ENCODE measurements around the gene ALB. TPM values are rescaled to one million over a fixed set of nuclear protein-coding genes. Genes with fewer than 3 reads are reported as not detected.

Gene ALB
- polyA plus RNA-seq, 4 donors = 1.4 to 1,495 (median 3.2) TPM

DNA sequence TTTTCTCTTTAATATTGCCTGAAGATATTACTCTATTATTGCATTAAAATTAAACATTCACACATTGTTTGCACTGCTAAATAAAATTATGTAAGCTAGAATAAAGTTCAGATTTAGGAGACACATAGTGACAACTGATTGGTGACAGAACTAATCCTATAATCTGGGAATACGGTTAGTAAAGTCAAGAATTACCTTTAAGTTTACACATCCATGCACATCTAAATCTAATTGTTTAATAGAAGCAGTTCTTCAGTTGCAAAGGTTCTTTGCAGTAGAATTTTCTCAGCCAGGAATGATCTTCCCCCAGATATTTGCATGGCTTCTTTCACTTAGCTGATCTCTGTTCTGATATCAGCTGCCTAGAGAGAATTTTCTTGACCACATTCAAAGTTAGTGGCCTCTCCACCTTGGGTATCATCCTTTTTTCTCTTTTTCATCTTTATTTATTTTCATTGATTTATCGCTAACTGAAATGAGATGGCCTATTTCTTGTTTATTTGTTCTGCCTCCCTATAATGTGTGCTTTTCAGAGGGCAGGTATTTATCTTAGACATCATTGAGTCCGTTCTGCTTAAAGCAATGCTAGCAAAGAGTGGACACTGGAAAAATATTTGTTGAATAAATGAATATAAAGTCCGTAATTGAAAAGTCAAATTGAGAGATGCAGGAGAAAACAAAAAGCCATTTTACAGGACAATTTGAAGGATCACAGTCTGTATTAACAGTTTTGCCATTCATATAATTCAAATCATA is 44.5 kb downstream of the ALB start:
- DNase-seq (ENCODE audit: low read depth in 4 of 4, low spot score in 2 of 4) = no peak

DNA sequence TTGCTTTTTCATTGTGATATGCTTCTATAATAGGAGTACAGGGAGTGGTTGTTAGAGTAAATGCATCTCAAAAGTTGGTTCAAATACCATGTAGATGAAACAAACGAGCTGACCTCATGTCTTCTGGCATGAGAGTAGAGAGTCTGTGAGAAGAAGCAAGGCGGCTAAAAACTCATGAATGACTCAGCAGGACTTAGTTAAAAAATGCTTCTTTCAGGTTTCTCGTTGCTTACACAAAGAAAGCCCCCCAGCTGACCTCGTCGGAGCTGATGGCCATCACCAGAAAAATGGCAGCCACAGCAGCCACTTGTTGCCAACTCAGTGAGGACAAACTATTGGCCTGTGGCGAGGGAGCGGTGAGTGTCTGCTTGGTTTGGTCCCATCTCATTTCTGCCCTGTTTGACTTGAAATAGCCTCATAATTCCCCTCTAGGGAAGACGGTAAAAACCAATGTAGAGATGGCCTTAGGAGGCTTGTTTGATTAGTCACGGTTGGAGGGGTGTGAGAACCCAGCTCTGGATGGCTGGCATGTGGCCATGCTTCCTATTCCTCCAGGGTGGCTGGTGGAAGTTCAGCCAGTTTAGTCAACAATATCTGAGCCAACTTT is 46.4 kb downstream of the ALB start:
- DNase-seq (ENCODE audit: low read depth in 4 of 4, low spot score in 2 of 4) = no peak

DNA sequence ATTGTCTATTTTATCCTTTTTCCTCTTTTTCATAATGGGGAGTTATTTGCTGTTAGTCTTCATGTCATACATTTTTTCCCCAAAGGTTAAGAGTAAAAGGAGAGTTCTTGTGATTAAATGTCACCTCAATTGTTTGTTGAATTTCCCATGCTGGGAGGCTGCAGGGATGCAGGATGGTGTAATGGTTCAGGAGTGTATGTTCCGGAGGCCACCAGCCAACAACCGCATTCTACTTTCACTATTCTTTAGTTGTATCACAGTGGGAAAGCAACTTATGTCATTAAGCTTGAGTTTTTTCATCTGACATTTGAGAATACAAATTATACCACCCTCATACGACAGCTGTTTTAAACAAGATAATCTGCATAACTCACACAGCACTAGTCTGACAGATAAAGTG is 47.3 kb downstream of the ALB start:
- no peak for DNase-seq (ENCODE audit: low read depth in 4 of 4, low spot score in 2 of 4)

DNA sequence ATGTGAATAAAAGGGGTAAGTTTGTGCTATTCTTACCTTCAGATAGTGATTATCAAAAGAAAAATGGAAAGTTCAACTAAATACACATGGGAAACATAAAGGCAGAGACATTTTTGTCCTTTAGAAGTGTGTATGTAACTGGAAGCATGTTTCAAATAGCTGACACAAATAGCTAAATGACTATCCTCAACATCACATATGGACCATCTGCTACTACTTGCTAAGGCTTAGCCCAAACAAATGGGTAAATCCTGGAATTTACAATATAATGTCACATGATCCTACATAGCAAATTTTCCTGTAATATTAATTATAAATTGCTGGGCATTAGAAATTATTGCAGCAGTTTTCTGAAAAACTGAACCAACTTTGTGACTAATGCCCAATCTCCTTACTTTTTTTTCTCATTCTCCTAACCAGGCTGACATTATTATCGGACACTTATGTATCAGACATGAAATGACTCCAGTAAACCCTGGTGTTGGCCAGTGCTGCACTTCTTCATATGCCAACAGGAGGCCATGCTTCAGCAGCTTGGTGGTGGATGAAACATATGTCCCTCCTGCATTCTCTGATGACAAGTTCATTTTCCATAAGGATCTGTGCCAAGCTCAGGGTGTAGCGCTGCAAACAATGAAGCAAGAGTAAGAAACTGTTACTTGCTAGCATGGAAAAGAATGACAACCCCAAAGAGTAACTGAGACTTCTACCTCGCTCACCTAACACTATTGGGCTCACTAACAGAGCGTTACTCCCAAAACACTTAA is 48.1 kb downstream of the ALB start:
- DNase-seq (ENCODE audit: low read depth in 4 of 4, low spot score in 2 of 4) = no peak

DNA sequence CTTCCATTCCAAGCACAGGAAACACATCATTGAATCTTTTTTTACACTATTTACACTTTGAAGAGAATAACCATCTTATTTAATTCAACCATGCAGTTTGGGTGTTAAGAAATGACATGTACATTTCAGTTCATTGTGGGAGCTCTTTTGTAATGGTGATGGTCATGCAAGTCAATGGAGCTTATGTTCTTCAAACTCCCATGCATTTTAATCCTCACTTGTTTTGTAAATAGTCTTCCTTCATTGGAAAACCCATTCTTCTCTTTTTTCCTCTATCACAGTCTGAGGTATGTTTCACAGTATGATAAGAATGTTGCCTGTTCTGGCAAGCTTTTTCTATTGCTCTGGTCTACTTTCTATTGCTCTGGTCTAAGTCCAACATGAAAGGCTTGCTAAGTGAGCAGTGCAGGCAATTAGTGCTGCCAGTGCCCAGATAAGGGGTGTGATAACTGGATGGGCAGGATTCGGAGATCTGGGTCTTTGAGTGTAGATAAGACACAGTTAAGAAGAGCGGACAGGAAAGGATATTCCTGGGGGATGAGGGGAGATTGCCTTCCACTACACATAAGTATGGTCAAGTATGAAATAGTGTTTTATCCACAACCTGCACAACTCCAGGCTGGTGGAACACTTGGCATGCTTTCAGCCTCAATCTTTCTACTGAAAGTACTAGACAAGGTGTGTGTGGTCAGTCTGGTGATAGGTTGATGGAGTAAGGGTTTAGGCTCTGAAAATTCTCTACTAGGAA is 49.0 kb downstream of the ALB start:
- DNase-seq (ENCODE audit: low read depth in 4 of 4, low spot score in 2 of 4) = no peak

DNA sequence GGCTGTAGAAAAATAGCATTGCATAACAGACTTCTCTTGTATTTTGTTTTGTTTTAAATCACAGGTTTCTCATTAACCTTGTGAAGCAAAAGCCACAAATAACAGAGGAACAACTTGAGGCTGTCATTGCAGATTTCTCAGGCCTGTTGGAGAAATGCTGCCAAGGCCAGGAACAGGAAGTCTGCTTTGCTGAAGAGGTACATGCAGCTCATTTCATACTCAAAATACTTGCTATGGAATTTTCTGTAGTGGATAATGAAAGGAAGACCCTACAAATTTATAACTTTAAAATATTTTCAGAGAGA is 49.6 kb downstream of the ALB start:
- no peak for DNase-seq (ENCODE audit: low read depth in 4 of 4, low spot score in 2 of 4)

DNA sequence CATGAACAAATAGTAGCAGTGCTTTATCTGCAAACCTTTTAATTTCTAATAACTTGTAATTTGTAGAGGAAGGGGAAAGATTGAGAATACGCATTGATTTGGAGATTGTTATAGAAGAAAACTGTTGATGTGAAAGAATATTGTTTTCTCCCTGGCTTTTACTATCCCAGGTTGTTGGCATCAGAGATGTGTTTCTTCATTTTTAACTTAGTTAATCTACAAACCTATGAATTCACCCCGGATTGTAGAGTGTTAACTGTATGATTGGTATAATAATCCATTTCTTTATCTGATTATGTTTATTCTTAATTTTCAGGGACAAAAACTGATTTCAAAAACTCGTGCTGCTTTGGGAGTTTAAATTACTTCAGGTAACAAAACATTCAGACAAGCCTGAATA is 50.8 kb downstream of the ALB start:
- no peak for DNase-seq (ENCODE audit: low read depth in 4 of 4, low spot score in 2 of 4)

DNA sequence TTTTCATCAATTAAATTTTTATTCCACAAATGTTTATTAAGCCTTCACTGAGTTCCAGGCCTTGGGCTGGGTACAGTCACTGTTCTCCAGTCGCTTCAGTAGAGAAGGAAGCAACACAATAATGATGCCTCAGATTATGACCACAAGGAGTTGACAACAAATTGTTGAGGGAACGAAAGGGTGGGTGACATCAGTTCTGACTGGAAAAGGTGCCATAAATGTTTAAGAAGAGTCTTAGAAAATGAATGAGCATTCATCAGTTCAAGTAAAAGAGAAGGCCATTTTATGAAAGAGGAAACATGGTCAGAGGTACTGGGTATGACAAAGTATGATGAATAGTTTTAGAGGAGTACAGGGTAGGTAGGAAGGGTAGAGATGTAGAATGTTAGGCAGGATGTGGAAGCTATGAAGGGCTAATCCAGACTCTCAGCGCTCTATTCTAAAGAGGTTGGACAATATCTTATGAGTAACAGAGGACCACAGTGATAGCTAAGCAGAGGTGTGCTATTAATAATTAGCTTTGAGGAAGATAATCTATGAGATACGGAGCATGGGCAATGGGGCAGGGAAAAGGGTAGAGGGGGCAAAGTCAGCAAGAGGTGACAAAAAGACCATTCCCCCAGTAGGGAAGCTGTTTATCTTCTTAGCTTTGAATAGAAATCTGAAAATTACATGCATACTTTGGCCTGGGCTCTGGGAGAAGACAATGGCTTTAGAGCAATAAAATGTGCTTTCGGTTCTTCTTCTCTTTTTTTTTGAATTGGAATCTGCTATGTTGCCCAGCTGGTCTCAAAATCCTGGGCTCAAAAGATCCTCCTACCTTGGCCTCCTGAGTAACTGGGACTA is 52.3 kb downstream of the ALB start:
- no peak for DNase-seq (ENCODE audit: low read depth in 4 of 4, low spot score in 2 of 4)

DNA sequence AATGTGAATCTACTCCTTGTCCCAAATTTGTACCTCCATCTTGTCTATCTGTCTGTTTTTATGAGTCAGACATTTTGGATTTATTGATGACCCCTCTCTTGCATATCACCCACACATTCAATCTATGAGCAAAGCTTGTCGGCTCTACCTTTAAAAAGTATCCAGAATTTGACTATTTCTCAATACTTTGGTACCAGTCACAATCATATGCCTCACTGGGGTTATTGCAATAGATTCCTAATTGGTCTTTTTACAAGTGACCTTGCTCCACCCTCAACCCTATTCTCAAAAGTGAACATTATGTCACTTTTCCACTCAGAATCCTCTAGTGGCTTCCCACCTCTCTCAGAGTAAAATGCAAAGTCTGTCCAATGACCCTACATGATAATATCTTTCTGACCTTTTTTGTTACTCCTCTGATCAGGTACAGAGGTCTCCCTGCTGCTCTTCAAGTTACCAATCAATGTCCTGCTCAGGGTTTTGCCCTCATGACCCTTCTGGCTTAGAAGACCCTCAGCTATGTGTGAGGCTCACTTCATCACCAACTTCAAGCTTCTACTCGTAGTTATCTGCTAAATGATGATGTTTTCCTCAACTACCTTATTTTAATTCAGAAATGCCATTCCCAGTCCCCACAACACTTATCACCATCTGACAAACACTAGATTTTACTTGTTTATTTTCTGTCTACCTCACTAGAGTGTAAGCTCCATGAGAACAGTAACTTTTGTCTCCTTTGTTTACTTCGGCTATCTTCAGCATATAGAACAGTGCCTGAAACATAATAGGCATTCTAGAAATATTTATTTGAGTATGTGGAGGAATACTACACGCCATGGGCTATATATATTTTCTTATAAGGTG is 54.3 kb downstream of the ALB start:
- no peak for DNase-seq (ENCODE audit: low read depth in 4 of 4, low spot score in 2 of 4)

DNA sequence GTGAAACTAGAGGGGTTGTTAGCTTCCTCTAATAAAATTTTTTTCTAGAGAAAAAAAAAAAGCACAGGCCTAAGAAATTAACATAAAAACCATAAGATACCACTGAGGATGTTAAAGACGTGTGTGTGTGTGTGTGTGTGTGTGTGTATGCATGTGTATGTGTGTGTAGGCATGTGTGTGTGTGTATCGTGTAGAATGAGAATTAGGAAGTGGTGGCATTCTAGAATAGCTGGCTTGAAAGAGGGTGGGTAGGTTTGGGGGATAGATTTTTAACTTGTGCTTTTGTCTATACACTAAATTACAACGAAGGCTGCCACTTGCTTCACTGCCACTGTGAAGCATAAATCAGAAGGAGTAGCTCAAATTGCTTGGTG is 54.9 kb downstream of the ALB start:
- no peak for DNase-seq (ENCODE audit: low read depth in 4 of 4, low spot score in 2 of 4)

DNA sequence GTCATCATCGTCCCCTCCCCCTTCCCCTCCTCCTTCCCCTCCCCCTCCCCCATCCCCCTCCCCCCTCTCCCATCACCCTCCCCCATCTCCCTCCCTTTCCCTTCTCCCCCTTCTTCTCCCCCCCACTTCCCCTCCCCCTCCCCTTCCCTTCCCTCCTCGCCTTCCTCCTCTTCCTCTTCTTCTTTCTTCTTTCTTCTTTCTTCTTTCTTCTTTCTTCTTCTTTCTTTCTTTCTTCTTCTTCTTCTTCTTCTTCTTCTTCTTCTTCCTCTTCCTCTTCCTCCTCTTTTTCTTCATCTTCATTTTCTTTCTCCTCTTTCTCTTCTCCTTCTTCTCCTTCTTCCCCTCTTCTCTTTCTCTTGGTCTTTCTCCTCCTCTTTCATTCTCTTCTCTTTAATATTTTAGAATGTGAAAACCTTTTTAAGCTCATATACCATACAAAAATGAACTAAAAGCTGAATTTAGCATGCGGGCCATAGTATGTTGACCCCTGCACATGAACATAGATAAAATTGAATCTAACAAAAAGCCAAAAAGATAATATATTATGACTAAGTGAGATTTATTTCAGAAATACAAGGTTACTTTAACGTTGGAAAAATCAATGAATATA is 56.9 kb downstream of the ALB start:
- DNase-seq (ENCODE audit: low read depth in 4 of 4, low spot score in 2 of 4) = no peak

DNA sequence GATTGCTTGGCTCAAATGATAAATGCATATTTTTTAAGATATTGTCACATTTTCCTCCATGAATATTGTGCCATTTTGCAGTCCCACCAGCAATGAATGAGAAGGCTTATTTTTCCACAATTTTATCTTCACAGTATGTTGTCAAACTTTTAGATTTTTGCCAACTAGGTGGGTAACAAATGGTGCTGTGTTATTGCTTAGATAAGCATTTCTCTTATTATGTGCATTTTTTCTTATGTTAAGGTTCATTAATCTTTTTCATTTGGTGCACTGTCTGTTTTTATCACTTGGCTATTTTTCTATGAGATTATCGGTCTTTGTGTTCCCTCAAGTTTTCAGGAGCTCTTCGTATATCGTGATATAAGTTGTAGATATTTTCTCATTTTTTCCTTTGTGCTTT is 64.1 kb downstream of the ALB start:
- DNase-seq (ENCODE audit: low read depth in 4 of 4, low spot score in 2 of 4) = no peak

DNA sequence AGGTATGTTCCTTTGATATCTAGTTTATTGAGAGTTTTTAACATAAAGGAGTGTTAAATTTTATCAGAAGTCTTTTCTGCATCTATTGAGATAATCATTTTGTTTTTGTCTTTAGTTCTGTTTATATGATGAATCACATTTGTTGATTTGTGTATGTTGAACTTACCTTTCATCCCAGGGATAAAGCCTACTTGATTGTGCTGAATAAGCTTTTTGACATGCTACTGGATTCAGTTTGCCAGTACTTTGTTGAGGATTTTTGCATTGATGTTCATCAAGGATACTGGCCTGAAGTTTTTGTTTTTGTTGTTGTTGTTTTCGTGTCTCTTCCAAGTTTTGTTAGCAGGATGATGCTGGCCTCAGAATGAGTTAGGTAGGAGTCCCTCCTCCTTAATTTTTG is 66.6 kb downstream of the ALB start:
- DNase-seq (ENCODE audit: low read depth in 4 of 4, low spot score in 2 of 4) = no peak

Other genes with a start within 250 kb of the ALB start
- 10 to 100 TPM; 56.0 to 82.0 (median 78.5) TPM for gene ANKRD17, start 145.5 kb upstream of the ALB start, polyA plus RNA-seq (ENCODE audit: insufficient read length in 4 of 4)
- 1,000 to 10,000 TPM in 1 of 4 donors, 100 to 1,000 TPM in 3; 595 to 1,085 (median 914) TPM for gene AFP, start 31.9 kb downstream of the ALB start, polyA plus RNA-seq (ENCODE audit: insufficient read length in 4 of 4)
- gene AFM, start 77.5 kb downstream of the ALB start, polyA plus RNA-seq (ENCODE audit: insufficient read length in 4 of 4) = 10 to 100 TPM in 3 of 4 donors, 1 to 10 TPM in 1; 9.2 to 20.8 (median 13.3) TPM
- 1 to 10 TPM; 5.2 to 7.8 (median 6.1) TPM for gene RASSF6, start 216.1 kb downstream of the ALB start, polyA plus RNA-seq (ENCODE audit: insufficient read length in 4 of 4)